Calu3 (cell line): ENCODE results near the gene PLA1A. TPM values are rescaled to one million over a fixed set of nuclear protein-coding genes. Genes with fewer than 3 reads are reported as not detected.

Experiments used
- BruUV-seq: library from RNA; stranded (reverse); fragments of 400-500 nt; replicated peaks from 2 replicates; lab custom pipeline; 2021; lab: Mats Ljungman, UMichigan
- CTCF ChIA-PET: fragments of 300-600 bp; sonication (Branson Sonifier 250); formaldehyde crosslinking; loops from one replicate; lab custom pipeline; 2022; ENCODE audit warnings: antibody characterized with exemption; lab: Charles Lee
- DNase-seq: peaks from one replicate; pipeline ENCODE4 v3.0.0; 2022
- H3K27ac Mint-ChIP-seq: one replicate; pipeline ENCODE4 v1.8.0; 2022; ENCODE audit warnings: mixed read lengths; ENCODE audit not compliant: unreplicated experiment
- H3K27me3 Mint-ChIP-seq: one replicate; pipeline ENCODE4 v1.8.0; 2022; ENCODE audit warnings: mixed read lengths; ENCODE audit not compliant: unreplicated experiment
- H3K36me3 Mint-ChIP-seq: one replicate; pipeline ENCODE4 v1.8.0; 2022; ENCODE audit warnings: mild to moderate bottlenecking, moderate library complexity, mixed read lengths; ENCODE audit not compliant: insufficient read depth, unreplicated experiment
- H3K4me1 Mint-ChIP-seq: one replicate; pipeline ENCODE4 v1.8.0; 2022; ENCODE audit warnings: mild to moderate bottlenecking, low read depth, mixed read lengths; ENCODE audit not compliant: unreplicated experiment
- H3K4me3 Mint-ChIP-seq: one replicate; pipeline ENCODE4 v1.8.0; 2022; ENCODE audit warnings: mild to moderate bottlenecking, low read depth, moderate library complexity, mixed read lengths; ENCODE audit not compliant: unreplicated experiment
- H3K9me3 Mint-ChIP-seq: one replicate; pipeline ENCODE4 v1.8.0; 2022; ENCODE audit warnings: low read depth, mixed read lengths; ENCODE audit not compliant: unreplicated experiment
- CTCF ChIP-seq: fragments of 200-600 bp; IDR thresholded peaks from one replicate; pipeline ENCODE4 v1.8.0; 2022; ENCODE audit warnings: antibody characterized with exemption; ENCODE audit not compliant: unreplicated experiment
- intact Hi-C: fragments of 100-400 bp; cut with micrococcal nuclease; formaldehyde crosslinking; loops from one replicate; pipeline ENCODE4 v1.10.0; 2022; ENCODE audit not compliant: unreplicated experiment
- total RNA-seq: library from RNA; stranded (reverse); gene quantifications from 2 replicates; pipeline ENCODE4 v1.2.3, GENCODE V29; 2022

Gene PLA1A
- total RNA-seq, 1 experiment from 2014 or later: 0.99 TPM

GRCh38 chr3:119601154-119601553 lies 3.5 kb downstream of the PLA1A start:
- BruUV-seq: no TSS peak
- peaks cover 9% of the 10 kb centered on the region for H3K4me1 Mint-ChIP-seq
- H3K27ac Mint-ChIP-seq: no peak overlapping the region
- no peak for TF ChIP-seq CTCF
- no peaks in the 10 kb centered on the region for H3K36me3 Mint-ChIP-seq
- no peaks in the 10 kb centered on the region for H3K9me3 Mint-ChIP-seq
- intact Hi-C loops: no loop called here
- no peak for DNase-seq
- H3K4me3 Mint-ChIP-seq: no peak overlapping the region
- CTCF ChIA-PET: no interaction called here
- H3K27me3 Mint-ChIP-seq: peaks cover 17% of the 10 kb centered on the region

GRCh38 chr3:119602676-119603075 lies 5.0 kb downstream of the PLA1A start:
- no peaks in the 10 kb centered on the region for H3K36me3 Mint-ChIP-seq
- intact Hi-C loops: no loop called here
- no peak overlapping the region for H3K4me3 Mint-ChIP-seq
- peaks cover 9% of the 10 kb centered on the region for H3K4me1 Mint-ChIP-seq
- BruUV-seq: no TSS peak
- CTCF ChIA-PET: no interaction called here
- no peak for TF ChIP-seq CTCF
- H3K27me3 Mint-ChIP-seq: peaks cover 33% of the 10 kb centered on the region
- DNase-seq: no peak
- H3K27ac Mint-ChIP-seq: no peak overlapping the region
- H3K9me3 Mint-ChIP-seq: no peaks in the 10 kb centered on the region

DNA sequence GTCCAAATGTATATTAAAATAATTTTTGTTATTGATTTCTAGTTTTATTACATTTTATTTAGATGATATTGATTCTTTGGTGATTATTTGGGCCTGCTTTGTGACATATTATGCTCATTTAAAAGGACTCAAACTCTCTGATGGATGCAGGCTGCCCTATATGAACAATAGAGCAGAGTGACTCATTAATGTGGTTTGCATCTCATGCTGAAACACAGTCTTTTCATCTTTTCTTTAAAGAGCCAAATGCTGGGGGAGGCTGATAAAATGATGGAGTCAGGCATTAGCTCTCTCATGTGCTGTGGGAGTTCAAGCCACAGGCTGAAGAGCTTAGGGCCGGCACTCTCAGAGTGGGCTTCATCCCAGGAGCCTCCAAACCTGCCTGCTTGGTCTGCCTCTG lies 7.2 kb downstream of the PLA1A start:
- peaks cover 42% of the 10 kb centered on the region for H3K27me3 Mint-ChIP-seq
- H3K36me3 Mint-ChIP-seq: no peaks in the 10 kb centered on the region
- no peak overlapping the region for H3K4me3 Mint-ChIP-seq
- no TSS peak for BruUV-seq
- H3K4me1 Mint-ChIP-seq: no peaks in the 10 kb centered on the region
- CTCF ChIA-PET: no interaction called here
- H3K9me3 Mint-ChIP-seq: no peaks in the 10 kb centered on the region
- no peak for DNase-seq
- TF ChIP-seq CTCF: no peak
- intact Hi-C loops: no loop called here
- no peak overlapping the region for H3K27ac Mint-ChIP-seq

- no peaks in the 10 kb centered on the region for H3K9me3 Mint-ChIP-seq
- H3K27ac Mint-ChIP-seq: no peak overlapping the region
- TF ChIP-seq CTCF: no peak
- peaks cover 53% of the 10 kb centered on the region for H3K27me3 Mint-ChIP-seq
- intact Hi-C loops: no loop called here
- no TSS peak for BruUV-seq
- no peak for DNase-seq
- H3K4me3 Mint-ChIP-seq: no peak overlapping the region
- no peaks in the 10 kb centered on the region for H3K4me1 Mint-ChIP-seq
- CTCF ChIA-PET: interaction anchor here (1.5 kb wide), 1 partner anchor 15 kb away, joined by 3 read pairs; no protein-coding TSS in a partner anchor
- no peaks in the 10 kb centered on the region for H3K36me3 Mint-ChIP-seq
Observed at GRCh38 chr3:119608405-119609000, 10.8 kb downstream of the PLA1A start.
